HT-29 (cell line): ENCODE measurements around the gene OSGEP. TPM values are rescaled to one million over a fixed set of nuclear protein-coding genes. Genes with fewer than 3 reads are reported as not detected.

ENCODE experiments used
- DNase-seq: peaks from one replicate; pipeline ENCODE4 v3.0.0-alpha.2; 2015; ENCODE audit warnings: low spot score
- small RNA-seq: library from RNA; depleted of rRNA; stranded (forward); fragments of <200 nt; gene quantifications from one replicate; pipeline ENCODE3, GENCODE V24; 2014
- total RNA-seq: library from RNA; depleted of rRNA; stranded (reverse); fragments of >200 nt; shearing (Covaris generic); gene quantifications from 2 replicates; pipeline ENCODE4 v1.2.3, GENCODE V29; 2014; rRNA removed

Gene OSGEP
- total RNA-seq, 1 experiment from 2014 or later = 44.5 TPM

DNA sequence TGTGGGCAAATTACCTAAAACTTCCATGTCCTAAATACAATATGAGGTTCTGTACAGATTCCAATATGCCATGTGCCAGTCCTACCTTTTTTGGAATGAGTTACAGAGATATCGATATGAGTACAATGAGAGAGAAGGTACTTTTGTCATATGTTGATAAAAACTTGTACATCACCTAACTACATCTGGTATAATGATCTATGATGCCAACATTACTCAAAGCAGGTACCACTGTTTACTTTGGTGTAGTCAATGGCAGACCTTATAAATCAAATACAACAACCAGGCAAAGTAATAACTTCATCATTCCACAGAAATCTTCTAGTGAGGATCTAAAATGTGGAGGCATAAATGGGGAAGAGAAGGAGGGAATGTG lies 54.0 kb downstream of the OSGEP start:
- DNase-seq = peak; percentile 50

DNA sequence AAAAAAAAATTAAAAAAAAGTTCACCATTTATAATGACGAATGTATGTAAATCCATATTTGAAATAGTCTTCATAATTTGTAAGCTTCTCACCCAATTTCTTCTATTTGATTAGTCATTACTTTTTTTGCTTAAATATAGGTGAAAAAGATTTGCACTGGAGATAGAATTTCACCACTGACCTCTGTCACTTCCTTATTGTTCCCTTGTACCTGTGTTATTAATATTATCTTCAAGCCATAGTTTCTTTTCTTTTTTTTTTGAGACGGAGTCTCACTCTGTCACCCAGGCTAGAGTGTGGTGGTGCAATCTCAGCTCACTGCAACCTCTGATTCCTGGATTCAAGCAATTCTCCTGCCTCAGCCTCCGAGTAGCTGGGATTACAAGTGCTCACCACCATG lies 57.1 kb downstream of the OSGEP start:
- no peak for DNase-seq

Small RNAs within 50 kb of the gene (small RNA-seq; reads per million reads assigned to genes)
- gene RNA5SP382 = 4.9 reads per million, percentile 82 among the genes with 10 or more reads in this experiment

Other genes starting within 250 kb of the OSGEP start
- gene OR11H6, start 231.1 kb downstream of the OSGEP start, total RNA-seq = not detected in 2 replicates
- not detected in 2 replicates for gene OR11H7, start 225.8 kb downstream of the OSGEP start, total RNA-seq
- gene OR11H4, start 215.5 kb downstream of the OSGEP start, total RNA-seq = not detected in 2 replicates
- 3.7 and 5.3 TPM in 2 replicates for gene TTC5, start 148.9 kb downstream of the OSGEP start, total RNA-seq
- gene CCNB1IP1, start 121.5 kb downstream of the OSGEP start, total RNA-seq = 34.0 and 40.2 TPM in 2 replicates
- 13.7 and 14.3 TPM in 2 replicates for gene PARP2, start 111.2 kb downstream of the OSGEP start, total RNA-seq
- gene TEP1, start 41.3 kb downstream of the OSGEP start, total RNA-seq = 10.9 and 12.6 TPM in 2 replicates
- gene KLHL33, start 18.6 kb downstream of the OSGEP start, total RNA-seq = not detected in 2 replicates
- gene APEX1, start 414 bp upstream of the OSGEP start, total RNA-seq = 64.0 TPM in 2 replicates
- 33.1 and 35.7 TPM in 2 replicates for gene PIP4P1, start 6.6 kb upstream of the OSGEP start, total RNA-seq
- 82.7 and 90.1 TPM in 2 replicates for gene PNP, start 14.6 kb upstream of the OSGEP start, total RNA-seq
- not detected in 2 replicates for gene RNASE10, start 50.7 kb upstream of the OSGEP start, total RNA-seq
- not detected in 2 replicates for gene RNASE9, start 106.2 kb upstream of the OSGEP start, total RNA-seq
- not detected in 2 replicates for gene RNASE11, start 133.2 kb upstream of the OSGEP start, total RNA-seq
- gene RNASE12, start 136.6 kb upstream of the OSGEP start, total RNA-seq = not detected in 2 replicates
- gene OR6S1, start 186.9 kb upstream of the OSGEP start, total RNA-seq = not detected in 2 replicates
- 6.6 and 8.7 TPM in 2 replicates for gene RNASE4, start 229.7 kb upstream of the OSGEP start, total RNA-seq
- gene ANG, start 234.0 kb upstream of the OSGEP start, total RNA-seq = 0.57 and 4.0 TPM in 2 replicates